Peyer's patch (tissue), 4 donors: ENCODE results near the gene ESPL1.

ENCODE experiments used
- POLR2A ChIP-seq, 2 donors: fragments of 450-650 bp; IDR thresholded peaks; one replicate each; pipeline ENCODE4 v1.5.1; 2017; ENCODE audit warnings: antibody characterized with exemption in 2 of 2, mild to moderate bottlenecking in 2 of 2, moderate library complexity in 2 of 2
- TF ChIP-seq, protein P1 (sequence below), 6 experiments: fragments of 450-650 bp in 4 of 6; fragments of 200-600 bp in 2 of 6; sonication (generic) in 1 of 6; IDR thresholded peaks; one replicate each; pipeline ENCODE4 v1.5.1; 2017 to 2019; ENCODE audit warnings: antibody characterized with exemption in 6 of 6, mild to moderate bottlenecking in 3 of 6, moderate library complexity in 1 of 6

DNA sequence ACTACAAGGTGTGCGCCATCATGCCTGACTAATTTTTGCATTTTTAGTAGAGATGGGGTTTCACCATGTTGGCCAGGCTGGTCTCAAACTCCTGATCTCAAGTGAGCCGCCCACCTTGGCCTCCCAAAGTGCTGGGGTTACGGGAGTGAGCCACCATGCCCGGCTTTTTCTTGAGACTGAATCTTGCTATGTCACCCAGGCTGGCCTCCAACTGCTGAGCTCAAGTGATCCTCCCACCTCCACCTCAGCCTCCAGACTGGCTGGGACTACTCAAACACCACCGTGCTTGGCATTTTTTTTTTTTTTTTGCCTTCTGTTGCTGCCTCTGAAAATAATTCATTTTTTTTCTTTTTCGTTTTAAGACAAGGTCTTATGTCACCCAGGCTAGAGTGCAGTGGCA lies 8.2 kb upstream of the ESPL1 start:
- TF ChIP-seq POLR2A (IDR thresholded peaks at IDR 0.05), result no peak
- TF ChIP-seq, protein P1, sequence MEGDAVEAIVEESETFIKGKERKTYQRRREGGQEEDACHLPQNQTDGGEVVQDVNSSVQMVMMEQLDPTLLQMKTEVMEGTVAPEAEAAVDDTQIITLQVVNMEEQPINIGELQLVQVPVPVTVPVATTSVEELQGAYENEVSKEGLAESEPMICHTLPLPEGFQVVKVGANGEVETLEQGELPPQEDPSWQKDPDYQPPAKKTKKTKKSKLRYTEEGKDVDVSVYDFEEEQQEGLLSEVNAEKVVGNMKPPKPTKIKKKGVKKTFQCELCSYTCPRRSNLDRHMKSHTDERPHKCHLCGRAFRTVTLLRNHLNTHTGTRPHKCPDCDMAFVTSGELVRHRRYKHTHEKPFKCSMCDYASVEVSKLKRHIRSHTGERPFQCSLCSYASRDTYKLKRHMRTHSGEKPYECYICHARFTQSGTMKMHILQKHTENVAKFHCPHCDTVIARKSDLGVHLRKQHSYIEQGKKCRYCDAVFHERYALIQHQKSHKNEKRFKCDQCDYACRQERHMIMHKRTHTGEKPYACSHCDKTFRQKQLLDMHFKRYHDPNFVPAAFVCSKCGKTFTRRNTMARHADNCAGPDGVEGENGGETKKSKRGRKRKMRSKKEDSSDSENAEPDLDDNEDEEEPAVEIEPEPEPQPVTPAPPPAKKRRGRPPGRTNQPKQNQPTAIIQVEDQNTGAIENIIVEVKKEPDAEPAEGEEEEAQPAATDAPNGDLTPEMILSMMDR (IDR thresholded peaks at IDR 0.05), result no peak
